Neural cell (in vitro differentiated cells): ENCODE results near the gene PAFAH2. TPM values are rescaled to one million over a fixed set of nuclear protein-coding genes. Genes with fewer than 3 reads are reported as not detected.

Source experiments
- H2AFZ ChIP-seq: fragments of 200-600, 300-800 bp; sonication (generic), shearing (Covaris generic); 2 replicates; pipeline ENCODE4 v1.6.0; 2014; ENCODE audit warnings: low read depth, mild to moderate bottlenecking, antibody characterized with exemption, low read length, moderate library complexity
- H3F3A ChIP-seq: fragments of 200-600 bp; shearing (Covaris generic); 2 replicates; pipeline ENCODE4 v1.6.1; 2016; ENCODE audit warnings: mild to moderate bottlenecking, moderate library complexity, mixed read lengths, antibody characterized with exemption, low read length; ENCODE audit not compliant: insufficient read depth, poor library complexity, severe bottlenecking
- H3K27ac ChIP-seq: fragments of 200-600, 300-800 bp; sonication (generic), shearing (Covaris generic); 2 replicates; pipeline ENCODE4 v1.5.1; 2014; ENCODE audit warnings: mild to moderate bottlenecking, low read length, moderate library complexity
- H3K27me3 ChIP-seq: fragments of 300-800, 200-600 bp; sonication (generic), shearing (Covaris generic); 2 replicates; pipeline ENCODE4 v1.6.0; 2014; ENCODE audit warnings: mild to moderate bottlenecking, low read depth, low read length, moderate library complexity; ENCODE audit not compliant: insufficient read depth
- H3K36me3 ChIP-seq: fragments of 300-800, 200-600 bp; sonication (generic), shearing (Covaris generic); 2 replicates; pipeline ENCODE4 v1.5.1; 2014; ENCODE audit warnings: mild to moderate bottlenecking, antibody characterized with exemption, low read length, moderate library complexity; ENCODE audit not compliant: insufficient read depth
- H3K4me2 ChIP-seq: fragments of 300-800, 200-600 bp; sonication (generic), shearing (Covaris generic); 2 replicates; pipeline ENCODE4 v1.6.0; 2014; ENCODE audit warnings: mild to moderate bottlenecking, low read length
- H3K4me3 ChIP-seq: fragments of 300-800, 200-600 bp; sonication (generic), shearing (Covaris generic); 2 replicates; pipeline ENCODE4 v1.5.1; 2014; ENCODE audit warnings: mild to moderate bottlenecking, low read length, moderate library complexity
- H3K79me2 ChIP-seq: fragments of 200-600 bp; shearing (Covaris generic); replicated peaks from 2 replicates; pipeline ENCODE4 v1.6.0; 2014; ENCODE audit warnings: mild to moderate bottlenecking, low read length, moderate library complexity; ENCODE audit not compliant: insufficient read depth
- H3K9ac ChIP-seq: fragments of 300-800, 200-600 bp; sonication (generic), shearing (Covaris generic); 2 replicates; pipeline ENCODE4 v1.6.1; 2016; ENCODE audit warnings: mild to moderate bottlenecking, low read length, mixed read lengths
- H3K9me2 ChIP-seq: fragments of 200-600 bp; shearing (Covaris generic); 2 replicates; pipeline ENCODE4 v1.6.1; 2016; ENCODE audit warnings: mild to moderate bottlenecking, low read length, mixed read lengths; ENCODE audit not compliant: insufficient read depth
- H3K9me3 ChIP-seq: fragments of 200-600, 300-800 bp; sonication (generic), shearing (Covaris generic); 2 replicates; pipeline ENCODE4 v1.6.1; 2016; ENCODE audit warnings: mild to moderate bottlenecking, mixed run types, low read length, moderate library complexity, mixed read lengths
- H4K20me1 ChIP-seq: fragments of 200-600 bp; shearing (Covaris generic); 2 replicates; pipeline ENCODE4 v1.6.1; 2016; ENCODE audit warnings: mild to moderate bottlenecking, mixed run types; ENCODE audit not compliant: insufficient read depth
- CTCF ChIP-seq: fragments of 450-650 bp; IDR thresholded peaks from 2 replicates; pipeline ENCODE4 v1.5.1; 2014; ENCODE audit warnings: antibody characterized with exemption, mild to moderate bottlenecking, moderate library complexity; ENCODE audit not compliant: poor library complexity, severe bottlenecking
- EP300 ChIP-seq: fragments of 450-650 bp; conservative IDR thresholded peaks from 2 replicates; pipeline ENCODE4 v1.6.1; 2014; ENCODE audit warnings: antibody characterized with exemption, mild to moderate bottlenecking, moderate library complexity; ENCODE audit not compliant: poor library complexity, severe bottlenecking
- EZH2 ChIP-seq: fragments of 200-600, 300-800 bp; shearing (Covaris generic), sonication (generic); IDR thresholded peaks from 2 replicates; pipeline ENCODE4 v1.6.1; 2014; ENCODE audit warnings: antibody characterized with exemption, low read length, borderline replicate concordance, mild to moderate bottlenecking; ENCODE audit not compliant: insufficient read depth, poor library complexity, severe bottlenecking
- MXI1 ChIP-seq: fragments of 450-650 bp; conservative IDR thresholded peaks from 2 replicates; pipeline ENCODE4 v1.6.1; 2014; ENCODE audit warnings: antibody characterized with exemption, mild to moderate bottlenecking; ENCODE audit not compliant: poor library complexity, severe bottlenecking
- POLR2AphosphoS5 ChIP-seq: IDR thresholded peaks from 2 replicates; pipeline ENCODE4 v1.6.1; 2012
- RAD21 ChIP-seq: fragments of 450-650 bp; conservative IDR thresholded peaks from 2 replicates; pipeline ENCODE4 v1.6.1; 2014; ENCODE audit warnings: antibody characterized with exemption, mild to moderate bottlenecking, moderate library complexity
- SMC3 ChIP-seq: fragments of 450-650 bp; conservative IDR thresholded peaks from 2 replicates; pipeline ENCODE4 v1.6.1; 2014; ENCODE audit warnings: antibody characterized with exemption, mild to moderate bottlenecking, moderate library complexity; ENCODE audit not compliant: poor library complexity
- TAF1 ChIP-seq: IDR thresholded peaks from 2 replicates; pipeline ENCODE4 v1.6.1; 2012; ENCODE audit warnings: low read depth
- polyA plus RNA-seq: library from polyadenylated mRNA; depleted of rRNA; stranded (reverse); fragments of >200 nt; gene quantifications from 2 replicates; pipeline ENCODE4 v1.2.3, GENCODE V29; 2014
- TF ChIP-seq, protein P1 (sequence below): IDR thresholded peaks from 2 replicates; pipeline ENCODE4 v1.6.1; 2012; ENCODE audit warnings: borderline replicate concordance

Gene PAFAH2
- polyA plus RNA-seq, 1 donor from 2014 or later: 7.9 TPM

- Histone ChIP-seq H3K27ac (no peak overlapping the region), H3K9ac (no peak overlapping the region), H3K79me2 (no peaks in the 10 kb centered on the region), H3K4me2 (no peak overlapping the region), H4K20me1 (no peaks in the 10 kb centered on the region), H3K9me2 (no peaks in the 10 kb centered on the region), H3K9me3 (no peaks in the 10 kb centered on the region), H3K27me3 (no peaks in the 10 kb centered on the region), H2AFZ (no peak overlapping the region), H3K4me3 (no peak overlapping the region), H3K36me3 (no peaks in the 10 kb centered on the region), H3F3A (no peaks in the 10 kb centered on the region)
- TF ChIP-seq EZH2 (no peak), MXI1 (no peak), TAF1 (no peak), EP300 (no peak), SMC3 (no peak), POLR2AphosphoS5 (no peak), RAD21 (no peak), CTCF (no peak)
- TF ChIP-seq, protein P1, sequence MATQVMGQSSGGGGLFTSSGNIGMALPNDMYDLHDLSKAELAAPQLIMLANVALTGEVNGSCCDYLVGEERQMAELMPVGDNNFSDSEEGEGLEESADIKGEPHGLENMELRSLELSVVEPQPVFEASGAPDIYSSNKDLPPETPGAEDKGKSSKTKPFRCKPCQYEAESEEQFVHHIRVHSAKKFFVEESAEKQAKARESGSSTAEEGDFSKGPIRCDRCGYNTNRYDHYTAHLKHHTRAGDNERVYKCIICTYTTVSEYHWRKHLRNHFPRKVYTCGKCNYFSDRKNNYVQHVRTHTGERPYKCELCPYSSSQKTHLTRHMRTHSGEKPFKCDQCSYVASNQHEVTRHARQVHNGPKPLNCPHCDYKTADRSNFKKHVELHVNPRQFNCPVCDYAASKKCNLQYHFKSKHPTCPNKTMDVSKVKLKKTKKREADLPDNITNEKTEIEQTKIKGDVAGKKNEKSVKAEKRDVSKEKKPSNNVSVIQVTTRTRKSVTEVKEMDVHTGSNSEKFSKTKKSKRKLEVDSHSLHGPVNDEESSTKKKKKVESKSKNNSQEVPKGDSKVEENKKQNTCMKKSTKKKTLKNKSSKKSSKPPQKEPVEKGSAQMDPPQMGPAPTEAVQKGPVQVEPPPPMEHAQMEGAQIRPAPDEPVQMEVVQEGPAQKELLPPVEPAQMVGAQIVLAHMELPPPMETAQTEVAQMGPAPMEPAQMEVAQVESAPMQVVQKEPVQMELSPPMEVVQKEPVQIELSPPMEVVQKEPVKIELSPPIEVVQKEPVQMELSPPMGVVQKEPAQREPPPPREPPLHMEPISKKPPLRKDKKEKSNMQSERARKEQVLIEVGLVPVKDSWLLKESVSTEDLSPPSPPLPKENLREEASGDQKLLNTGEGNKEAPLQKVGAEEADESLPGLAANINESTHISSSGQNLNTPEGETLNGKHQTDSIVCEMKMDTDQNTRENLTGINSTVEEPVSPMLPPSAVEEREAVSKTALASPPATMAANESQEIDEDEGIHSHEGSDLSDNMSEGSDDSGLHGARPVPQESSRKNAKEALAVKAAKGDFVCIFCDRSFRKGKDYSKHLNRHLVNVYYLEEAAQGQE: no peak
Measured at GRCh38 chr1:25955553-25955952, 42.3 kb downstream of the PAFAH2 start.

GRCh38 chr1:25954282-25954938 lies 43.5 kb downstream of the PAFAH2 start:
- Histone ChIP-seq H3K36me3 (no peaks in the 10 kb centered on the region), H3K4me2 (no peak overlapping the region), H3K9me2 (no peaks in the 10 kb centered on the region), H3K79me2 (no peaks in the 10 kb centered on the region), H3K9me3 (no peaks in the 10 kb centered on the region), H3K9ac (no peak overlapping the region), H3F3A (no peaks in the 10 kb centered on the region), H4K20me1 (no peaks in the 10 kb centered on the region), H3K27me3 (no peaks in the 10 kb centered on the region), H3K4me3 (no peak overlapping the region), H3K27ac (no peak overlapping the region), H2AFZ (no peak overlapping the region)
- TF ChIP-seq CTCF: no peak
- no peak for TF ChIP-seq POLR2AphosphoS5
- no peak for TF ChIP-seq MXI1
- TF ChIP-seq SMC3: no peak
- TF ChIP-seq EP300: no peak
- no peak for TF ChIP-seq TAF1
- TF ChIP-seq, protein P1: no peak
- no peak for TF ChIP-seq RAD21
- no peak for TF ChIP-seq EZH2
